Bronchial epithelial cell (primary cell): Measurements from ENCODE around the gene MAPK8IP1. TPM values are rescaled to one million over a fixed set of nuclear protein-coding genes. Genes with fewer than 3 reads are reported as not detected.

ENCODE experiments used
- DNase-seq: peaks from one replicate; pipeline ENCODE4 v3.0.0-alpha.2; 2010; ENCODE audit warnings: low read depth
- FAIRE-seq: peaks from 2 replicates; lab custom pipeline; 2011; peaks lifted over from hg19 to GRCh38; lab: Jason Lieb, UNC
- H3K27me3 ChIP-seq: 2 replicates; pipeline ENCODE4 v1.5.1; 2011; ENCODE audit warnings: low read length; ENCODE audit not compliant: control insufficient read depth, insufficient read depth
- H3K36me3 ChIP-seq: 2 replicates; pipeline ENCODE4 v1.5.1; 2011; ENCODE audit warnings: low read length; ENCODE audit not compliant: control insufficient read depth, insufficient read depth
- H3K4me3 ChIP-seq: 2 replicates; pipeline ENCODE4 v1.5.1; 2011; ENCODE audit warnings: mild to moderate bottlenecking, low read depth, low read length, control low read depth
- CTCF ChIP-seq: IDR thresholded peaks from 2 replicates; pipeline ENCODE4 v1.5.1; 2011; ENCODE audit warnings: mild to moderate bottlenecking, moderate library complexity, low read length, control low read depth, inconsistent platforms; ENCODE audit not compliant: insufficient read depth, severe bottlenecking
- total RNA-seq: library from RNA; depleted of rRNA; stranded (reverse); fragments of >200 nt; gene quantifications from 2 replicates; pipeline ENCODE4 v1.2.1, GENCODE V29; 2014

The MAPK8IP1 gene
- total RNA-seq, 1 donor from 2014 or later: 0.26 TPM

- peaks cover 17% of the 10 kb centered on the region for H3K36me3 ChIP-seq
- TF ChIP-seq CTCF: no peak
- no peaks in the 10 kb centered on the region for H3K27me3 ChIP-seq
- FAIRE-seq (no peak), DNase-seq (no peak)
- no peak overlapping the region for H3K4me3 ChIP-seq
Observed at GRCh38 chr11:45949992-45950407, 64.5 kb downstream of the MAPK8IP1 start.

Other genes starting within 250 kb of the MAPK8IP1 start
- gene CHST1, start 220.0 kb upstream of the MAPK8IP1 start, total RNA-seq: 0.26 and 2.4 TPM in 2 replicates
- 7.6 and 9.5 TPM in 2 replicates for gene SLC35C1, start 80.5 kb upstream of the MAPK8IP1 start, total RNA-seq
- 10.8 and 15.5 TPM in 2 replicates for gene CRY2, start 38.2 kb upstream of the MAPK8IP1 start, total RNA-seq
- gene FREY1, start 21.6 kb downstream of the MAPK8IP1 start, total RNA-seq: 0.51 and 1.3 TPM in 2 replicates
- 47.1 and 59.0 TPM in 2 replicates for gene PEX16, start 32.2 kb downstream of the MAPK8IP1 start, total RNA-seq
- 2.9 and 4.5 TPM in 2 replicates for gene LARGE2, start 37.0 kb downstream of the MAPK8IP1 start, total RNA-seq
- 3.4 and 6.1 TPM in 2 replicates for gene PHF21A, start 235.8 kb downstream of the MAPK8IP1 start, total RNA-seq